ENCODE data around the gene PADI2. TPM values are rescaled to one million over a fixed set of nuclear protein-coding genes. Genes with fewer than 3 reads are reported as not detected.

PADI2 gene
- total and polyA plus RNA-seq, 2 experiments from 2014 or later = 1.7 to 4.3 TPM

GRCh38 chr1:17145648-17146047, 26.4 kb upstream of the PADI2 start (continued):
- no peak for TF ChIP-seq ZNF462 (CRISPR knock-in tag; IDR thresholded peaks at IDR 0.05)
- TF ChIP-seq STAT1 (IDR thresholded peaks at IDR 0.05; ENCODE audit: unreplicated experiment) = no peak
- TF ChIP-seq JUNB (IDR thresholded peaks at IDR 0.05; ENCODE audit: unreplicated experiment) = no peak
- no peak for TF ChIP-seq ZNF331 (CRISPR knock-in tag; IDR thresholded peaks at IDR 0.05; ENCODE audit: low read depth)
- TF ChIP-seq NANOG (IDR thresholded peaks at IDR 0.05; ENCODE audit: borderline replicate concordance) = no peak
- TF ChIP-seq EZH2phosphoT487 (IDR thresholded peaks at IDR 0.05; ENCODE audit: unreplicated experiment) = no peak

DNA sequence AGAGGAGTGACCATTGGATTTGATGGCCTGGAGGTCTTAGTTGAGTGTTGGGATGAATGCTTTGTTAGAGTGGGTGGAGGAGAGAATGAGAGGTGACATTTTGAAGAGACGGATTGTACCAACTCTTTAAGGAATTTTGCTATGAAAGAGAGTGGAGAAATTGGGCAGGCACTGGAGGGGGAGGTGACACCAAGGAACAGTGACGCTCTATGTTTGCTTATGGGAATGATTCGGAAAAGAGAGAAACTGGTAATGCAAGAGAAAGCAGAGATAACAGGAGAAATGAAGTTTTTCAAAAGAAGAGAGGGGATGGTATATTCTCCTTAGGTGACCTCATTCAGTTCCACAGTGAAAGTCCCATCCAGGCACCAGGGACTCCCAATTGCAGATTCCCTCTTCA, 24.5 kb upstream of the PADI2 start:
- no peak for DNase-seq (ENCODE audit: low spot score)
- Histone ChIP-seq H3K79me2 (replicated peaks; ENCODE audit: insufficient read depth) (no peaks in the 10 kb centered on the region), H3K36me3 (ENCODE audit: insufficient read depth) (no peaks in the 10 kb centered on the region), H3K4me3 (no peak overlapping the region), H4K20me1 (replicated peaks; ENCODE audit: insufficient read depth) (no peaks in the 10 kb centered on the region), H3K27ac (ENCODE audit: low read depth) (no peak overlapping the region), H2AFZ (no peak overlapping the region), H3K9me2 (ENCODE audit: insufficient read depth) (peaks cover 5% of the 10 kb centered on the region; the same call in 1 of the 2 replicates), H3F3A (replicated peaks; ENCODE audit: low read depth) (no peaks in the 10 kb centered on the region), H3K27me3 (ENCODE audit: insufficient read depth) (no peaks in the 10 kb centered on the region), H3K4me1 (ENCODE audit: insufficient read depth) (no peaks in the 10 kb centered on the region), H3K4me2 (no peak overlapping the region)
- Mint-ChIP-seq H3K27me3 (ENCODE audit: insufficient read depth, low read depth, poor library complexity) (peaks cover 3% of the 10 kb centered on the region), H3K36me3 (ENCODE audit: low read depth) (no peaks in the 10 kb centered on the region), H3K4me1 (no peaks in the 10 kb centered on the region), H3K27ac (no peak overlapping the region), H3K9me3 (no peaks in the 10 kb centered on the region), H3K4me3 (no peak overlapping the region)
- no peak for ATAC-seq
- TF ChIP-seq CTCF (conservative IDR thresholded peaks at IDR 0.05; ENCODE audit: low read depth in 2 of 2) = no peak
- TF ChIP-seq, protein P1, sequence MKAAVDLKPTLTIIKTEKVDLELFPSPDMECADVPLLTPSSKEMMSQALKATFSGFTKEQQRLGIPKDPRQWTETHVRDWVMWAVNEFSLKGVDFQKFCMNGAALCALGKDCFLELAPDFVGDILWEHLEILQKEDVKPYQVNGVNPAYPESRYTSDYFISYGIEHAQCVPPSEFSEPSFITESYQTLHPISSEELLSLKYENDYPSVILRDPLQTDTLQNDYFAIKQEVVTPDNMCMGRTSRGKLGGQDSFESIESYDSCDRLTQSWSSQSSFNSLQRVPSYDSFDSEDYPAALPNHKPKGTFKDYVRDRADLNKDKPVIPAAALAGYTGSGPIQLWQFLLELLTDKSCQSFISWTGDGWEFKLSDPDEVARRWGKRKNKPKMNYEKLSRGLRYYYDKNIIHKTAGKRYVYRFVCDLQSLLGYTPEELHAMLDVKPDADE (IDR thresholded peaks at IDR 0.05) = no peak
